ENCODE results near the gene KCNJ10. TPM values are rescaled to one million over a fixed set of nuclear protein-coding genes. Genes with fewer than 3 reads are reported as not detected.

KCNJ10 gene
- total RNA-seq, 8 experiments from 2014 or later = 0.18 to 3.9 (median 0.50) TPM

GRCh38 chr1:160097911-160098851, 28.2 kb upstream of the KCNJ10 start, which contains the start of gene IGSF8:
Gene IGSF8 (minus strand): TSS chr1:160098619. CDS start chr1:160098472, 147 bp downstream.
- H3K4me3 ChIP-seq = peak within 1 kb of the TSS; percentile 58 to 99 (median 79)
- peaks cover 46 to 52% of the 10 kb centered on the region in 2 donors for H3K4me1 ChIP-seq (replicated peaks in 1 of 2)
- peak within 1 kb of the TSS; percentile 37 to 57 for H3K27ac ChIP-seq
- in situ Hi-C loops (cut with MboI; ENCODE audit: low pct_unique_long_range_greater_than_20kb in 2 of 9, low sequenced_read_pairs in 9 of 9, unreplicated experiment in 9 of 9) = loop anchor here in 3 of 9 experiments (25.0 kb wide), 3 partner anchors 114 to 264 kb away; partner anchors contain the start of genes IGSF9 (in 2 of the 3), TAGLN2 (in 2 of the 3), NHLH1 (in 1 of the 3) and PEA15 (in 1 of the 3)
- WGBS, 10 experiments = 0 to 16% (median 5%) methylated on average over 1 to 12 of the region's 64 CpGs; no CpG with 5 or more reads in 5 of the 10 experiments
- ATAC-seq (replicated peaks in 6 of 8) = peak; percentile 17 to 66 (median 56)

- Histone ChIP-seq H3K27ac (no peak overlapping the region), H3K4me1 (replicated peaks in 1 of 2) (peaks cover 38 to 43% of the 10 kb centered on the region in 2 donors), H3K4me3 (peak overlapping the region; percentile 58 to 99 (median 79))
- WGBS, 10 experiments = 40 to 83% (median 66%) methylated on average over 1 to 5 of the region's 5 CpGs; no CpG with 5 or more reads in 4 of the 10 experiments
- peak in 3 of 8 experiments; percentile 1 to 5 (median 2) for ATAC-seq (replicated peaks in 6 of 8)
- in situ Hi-C loops (cut with MboI; ENCODE audit: low pct_unique_long_range_greater_than_20kb in 2 of 9, low sequenced_read_pairs in 9 of 9, unreplicated experiment in 9 of 9) = loop anchor here in 3 of 9 experiments (25.0 kb wide), 3 partner anchors 115 to 265 kb away; partner anchors contain the start of genes IGSF9 (in 2 of the 3), TAGLN2 (in 2 of the 3), NHLH1 (in 1 of the 3) and PEA15 (in 1 of the 3)
These were observed 27.4 kb upstream of the KCNJ10 start for GRCh38 chr1:160097151-160097910.

GRCh38 chr1:160096274-160097116, 26.5 kb upstream of the KCNJ10 start:
- Histone ChIP-seq H3K27ac (no peak overlapping the region), H3K4me1 (replicated peaks in 1 of 2) (peaks cover 30 to 35% of the 10 kb centered on the region in 2 donors), H3K4me3 (no peak overlapping the region)
- in situ Hi-C loops (cut with MboI; ENCODE audit: low pct_unique_long_range_greater_than_20kb in 2 of 9, low sequenced_read_pairs in 9 of 9, unreplicated experiment in 9 of 9) = loop anchor here in 3 of 9 experiments (25.0 kb wide), 3 partner anchors 116 to 266 kb away; partner anchors contain the start of genes IGSF9 (in 2 of the 3), TAGLN2 (in 2 of the 3), NHLH1 (in 1 of the 3) and PEA15 (in 1 of the 3)
- WGBS, 10 experiments = 0 to 95% (median 66%) methylated on average over 1 to 4 of the region's 4 CpGs; no CpG with 5 or more reads in 2 of the 10 experiments
- ATAC-seq (replicated peaks in 6 of 8) = peak in 3 of 8 experiments; percentile 20 to 56 (median 52)

- Histone ChIP-seq H3K4me1 (replicated peaks in 1 of 2) (peaks cover 25 to 33% of the 10 kb centered on the region in 2 donors), H3K4me3 (no peak overlapping the region), H3K27ac (no peak overlapping the region)
- ATAC-seq (replicated peaks in 6 of 8) = peak in 7 of 8 experiments; percentile 2 to 34 (median 6)
- 0 to 100% (median 49%) methylated on average over 1 to 2 of the region's 4 CpGs; no CpG with 5 or more reads in 2 of the 10 experiments for WGBS, 10 experiments
- in situ Hi-C loops (cut with MboI; ENCODE audit: low pct_unique_long_range_greater_than_20kb in 2 of 9, low sequenced_read_pairs in 9 of 9, unreplicated experiment in 9 of 9) = loop anchor here in 3 of 9 experiments (25.0 kb wide), 3 partner anchors 117 to 267 kb away; partner anchors contain the start of genes IGSF9 (in 2 of the 3), TAGLN2 (in 2 of the 3), NHLH1 (in 1 of the 3) and PEA15 (in 1 of the 3)
These were observed 25.6 kb upstream of the KCNJ10 start for GRCh38 chr1:160095382-160096105.

- WGBS, 10 experiments = 91 to 100% (median 95%) methylated on average over 4 to 14 of the region's 14 CpGs; no CpG with 5 or more reads in 7 of the 10 experiments
- H3K4me1 ChIP-seq (replicated peaks in 1 of 2) = peaks cover 25 to 33% of the 10 kb centered on the region in 2 donors
- in situ Hi-C loops (cut with MboI; ENCODE audit: low pct_unique_long_range_greater_than_20kb in 2 of 9, low sequenced_read_pairs in 9 of 9, unreplicated experiment in 9 of 9) = loop anchor here in 3 of 9 experiments (25.0 kb wide), 3 partner anchors 117 to 267 kb away; partner anchors contain the start of genes IGSF9 (in 2 of the 3), TAGLN2 (in 2 of the 3), NHLH1 (in 1 of the 3) and PEA15 (in 1 of the 3)
- no peak overlapping the region for H3K4me3 ChIP-seq
- H3K27ac ChIP-seq = no peak overlapping the region
- ATAC-seq (replicated peaks in 6 of 8) = no peak
These were observed 24.8 kb upstream of the KCNJ10 start for GRCh38 chr1:160094806-160095205.

GRCh38 chr1:160094291-160094625, 24.3 kb upstream of the KCNJ10 start:
- Histone ChIP-seq H3K4me1 (replicated peaks in 1 of 2) (peaks cover 25 to 31% of the 10 kb centered on the region in 2 donors), H3K4me3 (no peak overlapping the region), H3K27ac (no peak overlapping the region)
- in situ Hi-C loops (cut with MboI; ENCODE audit: low pct_unique_long_range_greater_than_20kb in 2 of 9, low sequenced_read_pairs in 9 of 9, unreplicated experiment in 9 of 9) = loop anchor here in 3 of 9 experiments (25.0 kb wide), 3 partner anchors 118 to 268 kb away; partner anchors contain the start of genes IGSF9 (in 2 of the 3), TAGLN2 (in 2 of the 3), NHLH1 (in 1 of the 3) and PEA15 (in 1 of the 3)
- WGBS, 10 experiments = 78 to 100% (median 90%) methylated on average over 1 to 4 of the region's 4 CpGs; no CpG with 5 or more reads in 5 of the 10 experiments
- ATAC-seq (replicated peaks in 6 of 8) = no peak

- Histone ChIP-seq H3K4me1 (replicated peaks in 1 of 2) (peaks cover 25 to 28% of the 10 kb centered on the region in 2 donors), H3K27ac (no peak overlapping the region), H3K4me3 (no peak overlapping the region)
- no peak for ATAC-seq (replicated peaks in 6 of 8)
- WGBS, 10 experiments = 88 to 100% methylated on average over 6 to 11 of the region's 21 CpGs; no CpG with 5 or more reads in 8 of the 10 experiments
- in situ Hi-C loops (cut with MboI; ENCODE audit: low pct_unique_long_range_greater_than_20kb in 2 of 9, low sequenced_read_pairs in 9 of 9, unreplicated experiment in 9 of 9) = loop anchor here in 3 of 9 experiments (25.0 kb wide), 3 partner anchors 119 to 269 kb away; partner anchors contain the start of genes IGSF9 (in 2 of the 3), TAGLN2 (in 2 of the 3), NHLH1 (in 1 of the 3) and PEA15 (in 1 of the 3)
These were observed 23.8 kb upstream of the KCNJ10 start for GRCh38 chr1:160093624-160094290.

- in situ Hi-C loops (cut with MboI; ENCODE audit: low pct_unique_long_range_greater_than_20kb in 2 of 9, low sequenced_read_pairs in 9 of 9, unreplicated experiment in 9 of 9) = loop anchor here in 3 of 9 experiments (25.0 kb wide), 3 partner anchors 119 to 269 kb away; partner anchors contain the start of genes IGSF9 (in 2 of the 3), TAGLN2 (in 2 of the 3), NHLH1 (in 1 of the 3) and PEA15 (in 1 of the 3)
These were observed 23.1 kb upstream of the KCNJ10 start for GRCh38 chr1:160093069-160093395.

GRCh38 chr1:160092366-160093068, 22.6 kb upstream of the KCNJ10 start:
- 62 to 100% (median 89%) methylated on average over 1 to 27 of the region's 32 CpGs; no CpG with 5 or more reads in 3 of the 10 experiments for WGBS, 10 experiments
- in situ Hi-C loops (cut with MboI; ENCODE audit: low pct_unique_long_range_greater_than_20kb in 2 of 9, low sequenced_read_pairs in 9 of 9, unreplicated experiment in 9 of 9) = loop anchor here in 3 of 9 experiments (25.0 kb wide), 3 partner anchors 120 to 270 kb away; partner anchors contain the start of genes IGSF9 (in 2 of the 3), TAGLN2 (in 2 of the 3), NHLH1 (in 1 of the 3) and PEA15 (in 1 of the 3)
- peaks cover 21 to 24% of the 10 kb centered on the region in 2 donors for H3K4me1 ChIP-seq (replicated peaks in 1 of 2)
- no peak overlapping the region for H3K27ac ChIP-seq
- no peak overlapping the region for H3K4me3 ChIP-seq
- no peak for ATAC-seq (replicated peaks in 6 of 8)

More at GRCh38 chr1:160093069-160093395, 23.1 kb upstream of the KCNJ10 start:
- Histone ChIP-seq H3K4me1 (replicated peaks in 1 of 2) (peaks cover 25 to 28% of the 10 kb centered on the region in 2 donors), H3K4me3 (no peak overlapping the region), H3K27ac (no peak overlapping the region)
- no peak for ATAC-seq (replicated peaks in 6 of 8)
- WGBS, 10 experiments = 80 to 96% (median 90%) methylated on average over 1 to 4 of the region's 9 CpGs; no CpG with 5 or more reads in 7 of the 10 experiments
